H9 (cell line): ENCODE data around the gene FETUB. TPM values are rescaled to one million over a fixed set of nuclear protein-coding genes. Genes with fewer than 3 reads are reported as not detected.

Experiments used
- DNase-seq: peaks from one replicate; pipeline ENCODE4 v3.0.0-alpha.2; 2017
- H2AFZ ChIP-seq: one replicate; pipeline ENCODE4 v1.6.1; 2013; ENCODE audit warnings: mild to moderate bottlenecking, low read length, control low read depth, moderate library complexity
- H2AK5ac ChIP-seq: 2 replicates; pipeline ENCODE4 v1.6.1; 2013; ENCODE audit warnings: low read length, control low read depth, mixed read lengths; ENCODE audit not compliant: insufficient read length
- H2BK120ac ChIP-seq: one replicate; pipeline ENCODE4 v1.6.1; 2013; ENCODE audit warnings: low read depth, mild to moderate bottlenecking, low read length, control low read depth, inconsistent platforms; ENCODE audit not compliant: poor library complexity, severe bottlenecking
- H2BK12ac ChIP-seq: 2 replicates; pipeline ENCODE4 v1.6.1; 2013; ENCODE audit warnings: low read length, control low read depth, mixed read lengths, low read depth; ENCODE audit not compliant: insufficient read length
- H2BK15ac ChIP-seq: 2 replicates; pipeline ENCODE4 v1.6.1; 2013; ENCODE audit warnings: low read depth, low read length, control low read depth
- H2BK20ac ChIP-seq: one replicate; pipeline ENCODE4 v1.6.1; 2013; ENCODE audit warnings: low read depth, mild to moderate bottlenecking, low read length, control low read depth, inconsistent platforms; ENCODE audit not compliant: poor library complexity, severe bottlenecking
- H2BK5ac ChIP-seq: 2 replicates; pipeline ENCODE4 v1.6.1; 2013; ENCODE audit warnings: low read length, control low read depth, mixed read lengths; ENCODE audit not compliant: insufficient read length
- H3K14ac ChIP-seq: 2 replicates; pipeline ENCODE4 v1.6.1; 2013; ENCODE audit warnings: low read length, control low read depth; ENCODE audit not compliant: insufficient read depth
- H3K18ac ChIP-seq: 2 replicates; pipeline ENCODE4 v1.6.1; 2013; ENCODE audit warnings: low read depth, mild to moderate bottlenecking, mixed read lengths, low read length, control low read depth; ENCODE audit not compliant: insufficient read length
- H3K23ac ChIP-seq: 2 replicates; pipeline ENCODE4 v1.6.1; 2013; ENCODE audit warnings: low read length, control low read depth, mixed read lengths, low read depth; ENCODE audit not compliant: insufficient read length
- H3K23me2 ChIP-seq: 2 replicates; pipeline ENCODE4 v1.6.1; 2013; ENCODE audit warnings: low read depth, mild to moderate bottlenecking, mixed read lengths, low read length, control low read depth; ENCODE audit not compliant: insufficient read length, poor library complexity, severe bottlenecking
- H3K27ac ChIP-seq: 2 replicates; pipeline ENCODE4 v1.5.1; 2013; ENCODE audit warnings: low read length, control low read depth, mixed read lengths, low read depth; ENCODE audit not compliant: insufficient read length
- H3K27me3 ChIP-seq: 2 replicates; pipeline ENCODE4 v1.6.1; 2013; ENCODE audit warnings: low read length, control low read depth, inconsistent platforms; ENCODE audit not compliant: insufficient read depth
- H3K4ac ChIP-seq: 2 replicates; pipeline ENCODE4 v1.6.1; 2013; ENCODE audit warnings: low read depth, mild to moderate bottlenecking, control low read depth, inconsistent platforms, low read length, moderate library complexity
- H3K4me1 ChIP-seq: 2 replicates; pipeline ENCODE4 v1.6.1; 2013; ENCODE audit warnings: low read length, control low read depth, inconsistent platforms; ENCODE audit not compliant: insufficient read depth
- H3K4me2 ChIP-seq: 2 replicates; pipeline ENCODE4 v1.6.1; 2013; ENCODE audit warnings: low read length, control low read depth, mixed read lengths; ENCODE audit not compliant: insufficient read length, insufficient read depth
- H3K56ac ChIP-seq: 2 replicates; pipeline ENCODE4 v1.6.1; 2013; ENCODE audit warnings: low read depth, mild to moderate bottlenecking, mixed read lengths, low read length, control low read depth; ENCODE audit not compliant: insufficient read length
- H3K79me1 ChIP-seq: 2 replicates; pipeline ENCODE4 v1.6.1; 2013; ENCODE audit warnings: low read depth, mild to moderate bottlenecking, moderate library complexity, low read length, control low read depth, inconsistent platforms; ENCODE audit not compliant: insufficient read depth, poor library complexity, severe bottlenecking
- H3K79me2 ChIP-seq: 2 replicates; pipeline ENCODE4 v1.6.1; 2013; ENCODE audit warnings: low read length, control low read depth, inconsistent platforms; ENCODE audit not compliant: insufficient read depth
- H3K9ac ChIP-seq: 2 replicates; pipeline ENCODE4 v1.6.1; 2013; ENCODE audit warnings: low read length, control low read depth, mixed read lengths; ENCODE audit not compliant: insufficient read length; ENCODE audit errors: extremely low read depth
- H3K9me3 ChIP-seq: one replicate; pipeline ENCODE4 v1.6.1; 2013; ENCODE audit warnings: low read depth, low read length, inconsistent platforms; ENCODE audit not compliant: control insufficient read depth
- H3T11ph ChIP-seq: one replicate; pipeline ENCODE4 v1.6.1; 2013; ENCODE audit warnings: mild to moderate bottlenecking, low read length, control low read depth, inconsistent platforms
- H4K20me1 ChIP-seq: one replicate; pipeline ENCODE4 v1.6.1; 2013; ENCODE audit not compliant: control insufficient read depth, insufficient read length, insufficient read depth
- H4K5ac ChIP-seq: 2 replicates; pipeline ENCODE4 v1.6.1; 2013; ENCODE audit warnings: low read depth, mild to moderate bottlenecking, mixed read lengths, low read length, control low read depth; ENCODE audit not compliant: insufficient read length
- H4K8ac ChIP-seq: replicated peaks from 2 replicates; pipeline ENCODE4 v1.6.1; 2013; ENCODE audit warnings: low read length, control low read depth, mixed read lengths, low read depth; ENCODE audit not compliant: insufficient read length
- H4K91ac ChIP-seq: 2 replicates; pipeline ENCODE4 v1.6.1; 2013; ENCODE audit warnings: low read depth, mild to moderate bottlenecking, moderate library complexity, mixed read lengths, low read length, control low read depth; ENCODE audit not compliant: insufficient read length
- H3K27ac Mint-ChIP-seq, 3 experiments: 2 replicates in 2 of 3; 3 replicates in 1 of 3; pipeline ENCODE4 v1.8.0; 2020 to 2021; ENCODE audit warnings: mixed read lengths in 3 of 3, mild to moderate bottlenecking in 1 of 3, moderate library complexity in 1 of 3
- H3K27me3 Mint-ChIP-seq: 2 replicates; pipeline ENCODE4 v1.8.0; 2021; ENCODE audit warnings: low read depth, mild to moderate bottlenecking, moderate library complexity, mixed read lengths
- H3K36me3 Mint-ChIP-seq, 3 experiments: 2 replicates in 2 of 3; 3 replicates in 1 of 3; pipeline ENCODE4 v1.8.0; 2020 to 2021; ENCODE audit warnings: low read depth in 3 of 3, mixed read lengths in 3 of 3; ENCODE audit not compliant: insufficient read depth in 1 of 3
- H3K4me1 Mint-ChIP-seq, 2 experiments: 2 replicates each; pipeline ENCODE4 v1.8.0; 2020; ENCODE audit warnings: mixed read lengths in 2 of 2
- H3K4me3 Mint-ChIP-seq, 2 experiments: 2 replicates in 1 of 2; 3 replicates in 1 of 2; pipeline ENCODE4 v1.8.0; 2020 to 2021; ENCODE audit warnings: mild to moderate bottlenecking in 2 of 2, mixed read lengths in 2 of 2, moderate library complexity in 1 of 2
- H3K9me3 Mint-ChIP-seq, 2 experiments: 2 replicates in 1 of 2; 3 replicates in 1 of 2; pipeline ENCODE4 v1.8.0; 2020; ENCODE audit warnings: mild to moderate bottlenecking in 2 of 2, mixed read lengths in 2 of 2, moderate library complexity in 1 of 2
- CTCF ChIP-seq: fragments of 200-600 bp; sonication (generic); conservative IDR thresholded peaks from 3 replicates; pipeline ENCODE4 v1.8.0; 2021; ENCODE audit warnings: antibody characterized with exemption, mild to moderate bottlenecking
- WGBS: extraction: QIAGEN DNeasy Blood & Tissue Kit; methylation state at CpG from one replicate; pipeline ENCODE4 v1.1.7; 2013; ENCODE audit warnings: missing lambda C conversion rate, low lambda C conversion rate, mixed read lengths; ENCODE audit not compliant: insufficient read length; ENCODE audit errors: extremely low coverage; 5-methylcytosine and 5-hydroxymethylcytosine counted together
- total RNA-seq: library from RNA; stranded (reverse); gene quantifications from 2 replicates; pipeline ENCODE4 v1.2.1, GENCODE V29; 2021

The FETUB gene
- total RNA-seq, 1 experiment from 2014 or later = not detected

DNA sequence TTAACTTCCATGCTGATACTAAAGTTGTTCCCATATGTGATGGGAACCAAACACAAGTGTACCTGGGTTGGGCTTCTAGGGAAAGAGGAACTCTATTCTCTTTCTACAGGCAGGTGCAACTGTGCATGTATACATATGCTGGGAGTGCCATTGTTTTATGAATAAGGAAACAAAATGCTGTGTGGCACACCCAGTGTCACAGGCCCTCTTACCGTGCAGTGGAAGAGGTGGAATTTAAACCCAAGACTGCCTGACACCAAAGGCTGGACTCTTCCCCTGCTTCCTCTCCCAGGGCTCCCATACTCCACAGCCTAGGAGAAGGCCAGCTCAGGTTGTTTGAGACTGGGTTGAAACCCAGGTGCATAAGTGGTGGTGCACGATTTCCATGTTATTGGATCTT, 1.9 kb upstream of the FETUB start:
- no peak overlapping the region for H3K14ac ChIP-seq
- TF ChIP-seq CTCF = no peak
- Mint-ChIP-seq H3K4me1 (peaks cover 15 to 23% of the 10 kb centered on the region in 2 experiments), H3K27ac (no peak overlapping the region), H3K27me3 (peaks cover 2% of the 10 kb centered on the region; the same call in 1 of the 2 replicates), H3K36me3 (no peaks in the 10 kb centered on the region), H3K4me3 (no peak overlapping the region), H3K9me3 (no peaks in the 10 kb centered on the region)
- H2AK5ac ChIP-seq = no peak overlapping the region
- H2BK120ac ChIP-seq = no peak overlapping the region
- DNase-seq = no peak
- no peak overlapping the region for H3K18ac ChIP-seq
- no peak overlapping the region for H4K5ac ChIP-seq
- H4K91ac ChIP-seq = no peak overlapping the region
- no peak overlapping the region for H2AFZ ChIP-seq
- no peak overlapping the region for H2BK5ac ChIP-seq
- H3K79me1 ChIP-seq = no peaks in the 10 kb centered on the region
- no CpG with 5 or more reads among the region's 2 CpGs for WGBS
- peaks cover 2% of the 10 kb centered on the region; the same call in 1 of the 2 replicates for H3K4me1 ChIP-seq
- no peak overlapping the region for H3K9ac ChIP-seq
- H3K23ac ChIP-seq = no peak overlapping the region
- no peak overlapping the region for H3K27ac ChIP-seq
- H3K4ac ChIP-seq = no peak overlapping the region
- no peaks in the 10 kb centered on the region for H3K23me2 ChIP-seq
- H3K27me3 ChIP-seq = no peaks in the 10 kb centered on the region
- no peak overlapping the region for H2BK12ac ChIP-seq
- H4K8ac ChIP-seq = no peak overlapping the region
- no peak overlapping the region for H2BK15ac ChIP-seq
- H3T11ph ChIP-seq = no peak overlapping the region
- no peak overlapping the region for H3K4me2 ChIP-seq
- H4K20me1 ChIP-seq = no peaks in the 10 kb centered on the region
- H3K56ac ChIP-seq = no peak overlapping the region
- no peaks in the 10 kb centered on the region for H3K79me2 ChIP-seq
- no peak overlapping the region for H2BK20ac ChIP-seq
- H3K9me3 ChIP-seq = no peaks in the 10 kb centered on the region
